PC-9 (cell line): Measurements from ENCODE around the gene KCNMB3. TPM values are rescaled to one million over a fixed set of nuclear protein-coding genes. Genes with fewer than 3 reads are reported as not detected.
"Not testable (repeated sequence)": the region's sequence is repeated elsewhere in the genome, so short reads cannot be mapped to it uniquely, and the experiment has no call there.

Source experiments
- BruUV-seq: library from RNA; stranded (reverse); fragments of 400-500 nt; replicated peaks from 2 replicates; lab custom pipeline; 2021; lab: Mats Ljungman, UMichigan
- CTCF ChIA-PET: fragments of 300-600 bp; sonication (Branson Sonifier 250); formaldehyde crosslinking; loops from one replicate; lab custom pipeline; 2022; ENCODE audit warnings: antibody characterized with exemption; lab: Charles Lee
- POLR2A ChIA-PET: fragments of 300-600 bp; sonication (Branson Sonifier 250); formaldehyde crosslinking; loops from one replicate; lab custom pipeline; 2022; ENCODE audit warnings: antibody characterized with exemption; ENCODE audit not compliant: unreplicated experiment; lab: Charles Lee
- DNase-seq, 2 experiments: peaks; one replicate each; pipeline versions ENCODE4 v3.0.0 to v3.0.0-alpha.2; 2015 to 2022; ENCODE audit warnings: mixed read lengths in 1 of 2
- H2AFZ ChIP-seq: fragments of 200-600 bp; sonication (generic); 2 replicates; pipeline ENCODE4 v1.8.1; 2017; ENCODE audit warnings: antibody characterized with exemption
- H3F3A ChIP-seq: fragments of 200-600 bp; sonication (generic); 2 replicates; pipeline ENCODE4 v1.8.1; 2017; ENCODE audit warnings: antibody characterized with exemption, mild to moderate bottlenecking, low read depth; ENCODE audit not compliant: insufficient read depth
- H3K27ac ChIP-seq: fragments of 200-600 bp; sonication (generic); 2 replicates; pipeline ENCODE4 v1.6.1; 2016; ENCODE audit warnings: mixed run types
- H3K27me3 ChIP-seq: fragments of 200-600 bp; sonication (generic); 2 replicates; pipeline ENCODE4 v1.6.1; 2016; ENCODE audit warnings: low read depth, mixed run types; ENCODE audit not compliant: insufficient read depth
- H3K36me3 ChIP-seq: fragments of 200-600 bp; sonication (generic); 2 replicates; pipeline ENCODE4 v1.6.1; 2016; ENCODE audit warnings: low read depth, mixed run types
- H3K4me1 ChIP-seq: fragments of 200-600 bp; sonication (generic); replicated peaks from 2 replicates; pipeline ENCODE4 v1.6.1; 2016; ENCODE audit warnings: mixed run types; ENCODE audit not compliant: insufficient read depth
- H3K4me2 ChIP-seq: fragments of 200-600 bp; sonication (generic); 2 replicates; pipeline ENCODE4 v1.6.1; 2017; ENCODE audit warnings: mixed run types
- H3K4me3 ChIP-seq: fragments of 200-600 bp; sonication (generic); 2 replicates; pipeline ENCODE4 v1.6.1; 2016; ENCODE audit warnings: mixed run types
- H3K79me2 ChIP-seq: fragments of 200-600 bp; sonication (generic); 2 replicates; pipeline ENCODE4 v1.6.1; 2017; ENCODE audit warnings: low read depth, mixed run types
- H3K9me2 ChIP-seq: fragments of 200-600 bp; sonication (generic); 2 replicates; pipeline ENCODE4 v1.8.1; 2017; ENCODE audit warnings: mild to moderate bottlenecking; ENCODE audit not compliant: insufficient read depth
- H3K9me3 ChIP-seq: fragments of 200-600 bp; sonication (generic); 2 replicates; pipeline ENCODE4 v1.8.1; 2016; ENCODE audit warnings: low read depth; ENCODE audit not compliant: insufficient read depth
- H4K20me1 ChIP-seq: fragments of 200-600 bp; sonication (generic); 2 replicates; pipeline ENCODE4 v1.8.1; 2017; ENCODE audit not compliant: insufficient read depth
- CTCF ChIP-seq: fragments of 200-600 bp; sonication (generic); conservative IDR thresholded peaks from 2 replicates; pipeline ENCODE4 v1.6.1; 2017; ENCODE audit warnings: mixed run types, antibody characterized with exemption, mild to moderate bottlenecking, moderate library complexity
- EZH2 ChIP-seq: fragments of 200-600 bp; sonication (generic); IDR thresholded peaks from 2 replicates; pipeline ENCODE4 v1.8.0; 2017; ENCODE audit warnings: antibody characterized with exemption, low read depth
- intact Hi-C: fragments of 100-400 bp; cut with micrococcal nuclease; formaldehyde crosslinking; loops from one replicate; pipeline ENCODE4 v1.10.0; 2022; ENCODE audit not compliant: unreplicated experiment
- total RNA-seq: library from RNA; stranded (reverse); gene quantifications from 2 replicates; pipeline ENCODE4 v1.2.3, GENCODE V29; 2021

The KCNMB3 gene
- total RNA-seq, 1 experiment from 2014 or later, result 8.9 TPM

GRCh38 chr3:179247289-179248015 lies 3.5 kb downstream of the KCNMB3 start:
- ChIA-PET POLR2A (no interaction called here), CTCF (no interaction called here)

GRCh38 chr3:179244878-179245277 lies 6.0 kb downstream of the KCNMB3 start:
- no peaks in the 10 kb centered on the region for H4K20me1 ChIP-seq
- H3K27me3 ChIP-seq, result no peaks in the 10 kb centered on the region
- ChIA-PET POLR2A (no interaction called here), CTCF (no interaction called here)
- no peaks in the 10 kb centered on the region for H3K79me2 ChIP-seq
- H2AFZ ChIP-seq, result no peak overlapping the region
- no peaks in the 10 kb centered on the region for H3K4me1 ChIP-seq
- no peaks in the 10 kb centered on the region for H3K36me3 ChIP-seq
- TF ChIP-seq CTCF, result no peak
- no peak for TF ChIP-seq EZH2
- no TSS peak for BruUV-seq
- H3K9me3 ChIP-seq, result no peaks in the 10 kb centered on the region
- no peak overlapping the region for H3K4me2 ChIP-seq
- no peaks in the 10 kb centered on the region for H3F3A ChIP-seq
- no peak overlapping the region for H3K27ac ChIP-seq
- intact Hi-C loops, result no loop called here
- no peak for DNase-seq
- H3K9me2 ChIP-seq, result no peaks in the 10 kb centered on the region
- H3K4me3 ChIP-seq, result no peak overlapping the region

More at GRCh38 chr3:179247289-179248015, 3.5 kb downstream of the KCNMB3 start:
- intact Hi-C loops, result no loop called here
- no peaks in the 10 kb centered on the region for H3K36me3 ChIP-seq
- BruUV-seq, result no TSS peak
- H3K4me2 ChIP-seq, result no peak overlapping the region
- H3K27ac ChIP-seq, result no peak overlapping the region
- TF ChIP-seq CTCF, result no peak
- no peak for TF ChIP-seq EZH2
- H2AFZ ChIP-seq, result no peak overlapping the region
- H3K9me3 ChIP-seq, result no peaks in the 10 kb centered on the region
- no peaks in the 10 kb centered on the region for H3K4me1 ChIP-seq
- H3F3A ChIP-seq, result no peaks in the 10 kb centered on the region
- H3K27me3 ChIP-seq, result no peaks in the 10 kb centered on the region
- no peak for DNase-seq
- H3K9me2 ChIP-seq, result no peaks in the 10 kb centered on the region
- H3K79me2 ChIP-seq, result no peaks in the 10 kb centered on the region
- no peak overlapping the region for H3K4me3 ChIP-seq
- H4K20me1 ChIP-seq, result no peaks in the 10 kb centered on the region

GRCh38 chr3:179242859-179243258 lies 8.1 kb downstream of the KCNMB3 start:
- H2AFZ ChIP-seq, H3K4me1 ChIP-seq, H3K36me3 ChIP-seq, H3K4me2 ChIP-seq, H4K20me1 ChIP-seq, H3K9me2 ChIP-seq, H3K27ac ChIP-seq, H3K4me3 ChIP-seq, DNase-seq, H3F3A ChIP-seq, CTCF ChIA-PET, H3K9me3 ChIP-seq, H3K79me2 ChIP-seq, H3K27me3 ChIP-seq, intact Hi-C loops, POLR2A ChIA-PET, BruUV-seq: not testable (repeated sequence)

GRCh38 chr3:179240299-179240698 lies 10.6 kb downstream of the KCNMB3 start:
- H3K9me3 ChIP-seq, H3K4me2 ChIP-seq, H3K9me2 ChIP-seq, H3K27ac ChIP-seq, H4K20me1 ChIP-seq, intact Hi-C loops, H3F3A ChIP-seq, H3K27me3 ChIP-seq, H3K4me1 ChIP-seq, H2AFZ ChIP-seq, DNase-seq, BruUV-seq, H3K79me2 ChIP-seq, POLR2A ChIA-PET, CTCF ChIA-PET, H3K4me3 ChIP-seq, H3K36me3 ChIP-seq: not testable (repeated sequence)
